ENCODE data around the gene RANBP3. TPM values are rescaled to one million over a fixed set of nuclear protein-coding genes. Genes with fewer than 3 reads are reported as not detected.
"Not testable (repeated sequence)": the region's sequence is repeated elsewhere in the genome, so short reads cannot be mapped to it uniquely, and the experiment has no call there.

Gene RANBP3
- total RNA-seq, 2 donors from 2014 or later, result 77.4 to 81.4 TPM

DNA sequence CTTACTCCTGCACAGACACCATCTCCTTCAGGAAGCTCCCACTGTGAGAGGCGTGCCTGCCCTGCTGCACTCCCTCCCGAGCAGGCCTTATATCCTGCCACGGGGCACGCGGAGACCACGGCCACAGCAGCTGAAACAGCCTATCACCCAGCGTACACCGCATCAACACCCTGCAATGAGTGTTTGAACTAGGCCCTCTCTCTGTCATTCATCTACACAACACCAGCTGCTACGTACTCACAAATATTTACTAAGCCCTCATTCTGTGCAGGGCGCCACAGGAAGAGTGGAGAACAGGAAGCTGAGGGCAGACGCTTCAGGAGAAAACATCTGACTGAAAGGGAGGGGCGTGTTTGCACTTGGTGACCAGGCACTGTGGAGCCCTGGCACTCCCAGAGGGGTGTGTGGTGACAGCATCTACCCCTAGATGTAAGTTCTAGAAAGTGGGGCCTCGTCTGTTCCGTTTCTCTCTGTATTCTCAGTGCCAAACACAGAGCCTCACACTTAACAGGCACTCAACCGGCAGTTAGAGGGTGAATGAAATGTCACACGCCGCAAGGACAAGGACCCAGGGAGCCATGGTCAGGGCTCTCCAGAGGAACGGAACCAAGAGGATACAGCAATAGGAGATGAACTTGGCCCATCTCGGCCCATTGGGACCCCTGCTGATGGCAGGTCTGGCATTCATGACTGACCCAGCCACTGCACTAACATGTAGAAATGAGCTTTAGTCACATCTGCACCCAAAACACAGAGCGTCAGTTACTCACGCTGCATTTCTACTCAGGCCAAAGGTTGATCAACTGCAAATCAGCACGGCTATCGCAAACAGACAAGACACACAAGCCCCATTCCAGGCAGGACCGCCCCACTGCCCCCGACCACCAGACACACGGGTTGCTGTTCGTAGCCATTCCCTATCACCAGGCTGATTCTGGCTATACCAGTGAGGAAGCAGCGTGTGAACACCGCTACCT is 15.7 kb downstream of the RANBP3 start:
- 82 to 86% methylated on average over 20 to 29 of the region's 29 CpGs for WGBS, 2 experiments (ENCODE audit: insufficient coverage in 1 of 2, insufficient read length in 1 of 2)
- Mint-ChIP-seq H3K36me3 (ENCODE audit: low read depth) (peaks cover 6% of the 10 kb centered on the region), H3K27me3 (ENCODE audit: insufficient read depth) (no peaks in the 10 kb centered on the region), H3K4me3 (no peak overlapping the region), H3K27ac (peak overlapping the region; percentile 45), H3K9me3 (no peaks in the 10 kb centered on the region), H3K4me1 (peaks cover 55% of the 10 kb centered on the region)
- Histone ChIP-seq H3K36me3 (ENCODE audit: control insufficient read depth, insufficient read depth, low read length) (peaks cover 14% of the 10 kb centered on the region), H3K9ac (ENCODE audit: extremely low read depth, low read length, poor library complexity, severe bottlenecking) (no peak overlapping the region), H3K27ac (ENCODE audit: low read depth, low read length) (peak overlapping the region; percentile 2), H3K4me3 (ENCODE audit: low read length) (no peak overlapping the region), H3K27me3 (ENCODE audit: control insufficient read depth, insufficient read depth, low read length, poor library complexity, severe bottlenecking) (no peaks in the 10 kb centered on the region), H3K9me3 (ENCODE audit: control insufficient read depth, low read length) (no peaks in the 10 kb centered on the region), H3K4me1 (ENCODE audit: control insufficient read depth, insufficient read depth, low read length) (peaks cover 13% of the 10 kb centered on the region)
- DNase-seq, result no peak
- TF ChIP-seq, protein P1, sequence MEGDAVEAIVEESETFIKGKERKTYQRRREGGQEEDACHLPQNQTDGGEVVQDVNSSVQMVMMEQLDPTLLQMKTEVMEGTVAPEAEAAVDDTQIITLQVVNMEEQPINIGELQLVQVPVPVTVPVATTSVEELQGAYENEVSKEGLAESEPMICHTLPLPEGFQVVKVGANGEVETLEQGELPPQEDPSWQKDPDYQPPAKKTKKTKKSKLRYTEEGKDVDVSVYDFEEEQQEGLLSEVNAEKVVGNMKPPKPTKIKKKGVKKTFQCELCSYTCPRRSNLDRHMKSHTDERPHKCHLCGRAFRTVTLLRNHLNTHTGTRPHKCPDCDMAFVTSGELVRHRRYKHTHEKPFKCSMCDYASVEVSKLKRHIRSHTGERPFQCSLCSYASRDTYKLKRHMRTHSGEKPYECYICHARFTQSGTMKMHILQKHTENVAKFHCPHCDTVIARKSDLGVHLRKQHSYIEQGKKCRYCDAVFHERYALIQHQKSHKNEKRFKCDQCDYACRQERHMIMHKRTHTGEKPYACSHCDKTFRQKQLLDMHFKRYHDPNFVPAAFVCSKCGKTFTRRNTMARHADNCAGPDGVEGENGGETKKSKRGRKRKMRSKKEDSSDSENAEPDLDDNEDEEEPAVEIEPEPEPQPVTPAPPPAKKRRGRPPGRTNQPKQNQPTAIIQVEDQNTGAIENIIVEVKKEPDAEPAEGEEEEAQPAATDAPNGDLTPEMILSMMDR (conservative IDR thresholded peaks at IDR 0.05), result no peak

- not testable (repeated sequence) for H3K36me3 ChIP-seq (ENCODE audit: control insufficient read depth, insufficient read depth, low read length); H3K9me3 ChIP-seq (ENCODE audit: control insufficient read depth, low read length); H3K36me3 Mint-ChIP-seq (ENCODE audit: low read depth); H3K9me3 Mint-ChIP-seq; H3K4me3 Mint-ChIP-seq; H3K27ac ChIP-seq (ENCODE audit: low read depth, low read length); H3K27me3 ChIP-seq (ENCODE audit: control insufficient read depth, insufficient read depth, low read length, poor library complexity, severe bottlenecking); H3K4me1 ChIP-seq (ENCODE audit: control insufficient read depth, insufficient read depth, low read length); H3K27me3 Mint-ChIP-seq (ENCODE audit: insufficient read depth); H3K9ac ChIP-seq (ENCODE audit: extremely low read depth, low read length, poor library complexity, severe bottlenecking); H3K4me3 ChIP-seq (ENCODE audit: low read length); DNase-seq
- peaks cover 56% of the 10 kb centered on the region for H3K4me1 Mint-ChIP-seq
- peak overlapping the region; percentile 45 for H3K27ac Mint-ChIP-seq
- WGBS, 2 experiments (ENCODE audit: insufficient coverage in 1 of 2, insufficient read length in 1 of 2), result 84 to 93% methylated on average over 3 to 5 of the region's 6 CpGs
Observed at GRCh38 chr19:5961641-5961968, 16.3 kb downstream of the RANBP3 start.

GRCh38 chr19:5960005-5961001 is 17.6 kb downstream of the RANBP3 start:
- no peak overlapping the region for H3K9ac ChIP-seq (ENCODE audit: extremely low read depth, low read length, poor library complexity, severe bottlenecking)
- Mint-ChIP-seq H3K4me1 (peaks cover 56% of the 10 kb centered on the region), H3K27ac (no peak overlapping the region), H3K27me3 (ENCODE audit: insufficient read depth) (no peaks in the 10 kb centered on the region), H3K36me3 (ENCODE audit: low read depth) (peaks cover 6% of the 10 kb centered on the region), H3K4me3 (no peak overlapping the region), H3K9me3 (no peaks in the 10 kb centered on the region)
- H3K27me3 ChIP-seq (ENCODE audit: control insufficient read depth, insufficient read depth, low read length, poor library complexity, severe bottlenecking), result no peaks in the 10 kb centered on the region
- H3K4me3 ChIP-seq (ENCODE audit: low read length), result no peak overlapping the region
- no peaks in the 10 kb centered on the region for H3K4me1 ChIP-seq (ENCODE audit: control insufficient read depth, insufficient read depth, low read length)
- H3K27ac ChIP-seq (ENCODE audit: low read depth, low read length), result no peak overlapping the region
- H3K9me3 ChIP-seq (ENCODE audit: control insufficient read depth, low read length), result no peaks in the 10 kb centered on the region
- 95 to 97% methylated on average over 12 to 18 of the region's 18 CpGs for WGBS, 2 experiments (ENCODE audit: insufficient coverage in 1 of 2, insufficient read length in 1 of 2)
- H3K36me3 ChIP-seq (ENCODE audit: control insufficient read depth, insufficient read depth, low read length), result peaks cover 9% of the 10 kb centered on the region
- TF ChIP-seq, protein P1 (conservative IDR thresholded peaks at IDR 0.05), result no peak
- DNase-seq, result no peak

All from endodermal cell (in vitro differentiated cells).